H4 (cell line): ENCODE measurements around the gene LRP4. TPM values are rescaled to one million over a fixed set of nuclear protein-coding genes. Genes with fewer than 3 reads are reported as not detected.
"Not testable (repeated sequence)": the region's sequence is repeated elsewhere in the genome, so short reads cannot be mapped to it uniquely, and the experiment has no call there.

Experiments
- DNase-seq: peaks from one replicate; pipeline ENCODE4 v3.0.0-alpha.2; 2015; ENCODE audit warnings: low spot score
- total RNA-seq: library from RNA; depleted of rRNA; stranded (reverse); fragments of >200 nt; shearing (Covaris generic); gene quantifications from 2 replicates; pipeline ENCODE4 v1.2.3, GENCODE V29; 2014

The LRP4 gene
- total RNA-seq, 1 experiment from 2014 or later, result 1.0 TPM

DNA sequence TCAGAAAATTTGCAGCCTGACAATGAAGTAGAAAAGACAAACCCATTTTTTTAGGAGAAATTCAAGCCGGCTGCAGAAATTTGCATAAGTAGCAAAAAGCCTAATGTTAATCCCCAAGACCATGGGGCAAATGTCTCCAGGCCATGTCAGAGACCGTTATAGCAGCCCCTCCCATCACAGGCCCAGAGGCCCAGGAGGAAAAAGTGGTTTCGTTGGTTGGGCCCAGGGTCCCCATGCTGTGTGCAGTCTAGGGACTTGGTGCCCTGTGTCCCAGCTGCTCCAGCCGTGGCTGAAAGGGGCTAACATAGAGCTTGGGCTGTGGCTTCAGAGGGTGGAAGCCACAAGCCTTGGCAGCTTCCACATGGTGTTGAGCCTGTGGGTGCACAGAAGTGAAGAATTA, 9.6 kb upstream of the LRP4 start:
- DNase-seq, result not testable (repeated sequence)

DNA sequence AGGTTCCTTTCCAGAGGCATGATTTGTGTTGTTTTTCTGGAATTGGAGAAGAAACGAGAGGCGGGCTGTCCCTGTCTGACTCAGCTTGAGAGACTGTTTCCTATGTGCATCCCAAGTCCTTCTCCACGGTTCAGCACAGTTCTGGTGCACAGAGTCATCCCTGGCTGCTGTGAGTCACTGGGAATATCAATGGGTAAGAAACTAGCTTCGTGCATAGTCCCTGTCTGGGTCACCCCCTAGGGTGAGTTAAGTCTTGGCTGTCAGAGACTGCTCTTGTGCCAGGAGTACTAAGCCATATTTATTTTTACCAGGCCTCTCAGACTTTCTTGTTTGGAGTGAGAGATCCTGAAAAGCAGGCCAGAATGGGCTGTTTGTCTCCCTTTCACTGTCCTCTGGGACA, 2.4 kb upstream of the LRP4 start:
- peak; percentile 40 for DNase-seq

DNA sequence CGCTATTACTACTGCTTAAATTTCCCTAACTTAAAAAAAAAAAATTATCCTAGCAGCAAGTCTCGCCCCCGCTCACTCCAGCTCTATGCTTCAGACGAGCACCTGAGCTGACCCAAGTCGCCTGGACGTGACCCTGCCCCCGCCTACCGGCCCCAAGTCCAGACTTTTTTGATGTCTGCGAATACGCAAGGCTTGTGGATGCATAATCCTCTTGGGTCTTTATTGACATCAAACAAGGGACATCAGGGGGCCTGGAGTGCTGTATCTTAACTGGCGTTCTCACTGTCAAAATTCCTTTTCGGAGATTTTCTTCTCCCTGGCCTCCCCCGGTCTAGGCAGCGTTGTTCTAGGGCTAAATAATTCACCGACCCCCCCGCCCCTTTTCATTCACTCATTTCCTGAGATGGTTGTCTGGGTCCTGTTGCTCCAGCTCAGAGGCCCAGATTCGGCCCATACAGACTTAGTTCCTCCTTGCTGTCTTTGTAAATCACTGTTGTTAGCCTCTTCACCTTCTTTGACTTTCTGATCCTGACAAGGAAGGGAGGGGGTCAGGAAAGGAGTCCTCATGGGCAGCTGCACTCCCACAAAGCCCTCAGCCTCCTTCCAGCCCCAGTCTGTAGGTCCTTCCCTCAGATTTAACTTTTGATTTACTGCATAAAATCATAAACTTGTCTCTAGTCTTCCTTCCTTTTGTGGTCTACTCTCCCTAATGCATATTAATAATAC, 601 bp upstream of the LRP4 start:
- no peak for DNase-seq

DNA sequence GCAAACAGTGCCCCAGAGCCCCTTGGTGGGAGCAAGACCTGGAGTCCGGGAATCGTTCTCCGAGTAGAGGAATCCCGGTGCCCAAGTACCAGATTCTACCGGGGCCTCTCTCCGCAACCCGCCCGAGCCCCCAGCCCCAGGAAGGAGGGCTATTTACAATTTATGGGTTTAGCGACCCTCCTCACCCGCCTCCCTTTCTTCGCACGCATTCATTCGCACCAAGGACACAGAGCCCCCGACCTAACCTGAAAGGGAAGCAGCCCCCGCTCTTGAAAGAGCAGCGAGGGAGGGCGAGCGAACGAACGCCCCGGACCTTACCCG, 628 bp downstream of the LRP4 start:
- no peak for DNase-seq

DNA sequence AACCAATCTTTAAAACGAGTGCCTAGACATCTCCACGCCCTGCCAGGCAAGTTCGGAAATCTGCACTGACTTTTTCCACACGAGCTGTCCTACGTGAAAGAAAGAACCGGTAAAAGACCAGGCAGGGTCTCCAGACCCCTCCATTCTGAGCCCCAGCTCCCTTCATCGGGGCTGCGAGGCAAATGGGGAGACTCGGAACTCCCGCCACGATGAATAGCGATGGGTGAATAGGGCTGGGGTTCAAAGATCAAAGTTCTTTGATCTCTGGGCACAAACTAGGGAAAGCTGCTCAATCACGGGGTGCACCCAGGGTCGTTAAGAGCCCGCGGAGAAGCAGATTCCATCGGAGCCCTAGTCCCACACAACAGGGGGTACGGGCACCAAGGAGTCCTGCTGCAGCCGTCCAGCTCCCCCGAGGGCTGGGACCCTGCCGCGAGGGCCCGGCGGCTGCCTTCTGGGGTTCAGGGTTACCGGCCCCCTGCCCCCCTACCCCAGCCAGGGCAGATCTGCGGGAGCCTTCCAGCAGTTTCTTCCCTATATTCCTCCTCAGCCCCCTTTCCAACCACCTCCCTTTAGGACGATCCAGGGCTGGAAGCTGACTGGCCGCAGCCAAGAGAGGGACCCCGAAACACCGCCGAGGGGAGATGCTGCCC, 1.1 kb downstream of the LRP4 start:
- no peak for DNase-seq

DNA sequence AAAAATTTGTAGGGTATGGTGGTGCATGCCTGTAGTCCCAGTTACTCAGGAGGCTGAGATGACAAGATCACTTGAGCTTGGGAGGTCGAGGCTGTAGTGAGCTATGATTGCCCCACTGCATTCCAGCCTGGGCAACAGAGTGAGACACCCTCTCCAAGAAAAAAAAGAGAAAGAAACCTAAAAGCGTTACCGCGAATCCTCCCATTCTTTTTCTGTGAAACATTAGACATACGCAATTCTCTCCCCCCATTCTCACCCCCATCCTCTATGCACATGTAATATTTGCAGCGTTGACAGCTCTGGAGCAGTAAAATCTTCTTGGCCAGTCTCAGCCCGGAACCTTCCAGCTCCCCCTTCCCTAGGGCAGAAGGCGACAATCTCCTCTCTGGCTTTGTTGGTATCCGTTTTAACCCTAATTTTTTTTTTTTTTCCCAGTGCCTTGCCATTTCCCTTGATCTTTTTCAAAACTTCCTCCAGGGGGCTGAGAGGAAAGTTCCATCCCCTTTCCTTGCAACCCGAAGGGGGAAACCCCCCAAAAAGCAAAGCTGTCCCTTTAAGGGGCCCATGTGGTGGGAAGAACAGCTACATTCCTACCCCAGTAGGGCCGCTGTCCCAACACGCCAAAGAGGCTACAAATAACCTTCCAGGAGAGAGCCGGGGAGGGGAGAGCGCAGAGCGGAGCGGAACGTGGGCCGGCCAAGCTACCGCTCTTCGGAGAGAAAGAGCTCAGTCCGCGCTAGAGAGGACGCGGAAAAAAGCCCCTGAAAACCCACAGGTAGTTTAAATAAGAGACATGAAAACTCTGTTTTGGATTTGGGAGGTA, 1.9 kb downstream of the LRP4 start:
- no peak for DNase-seq

DNA sequence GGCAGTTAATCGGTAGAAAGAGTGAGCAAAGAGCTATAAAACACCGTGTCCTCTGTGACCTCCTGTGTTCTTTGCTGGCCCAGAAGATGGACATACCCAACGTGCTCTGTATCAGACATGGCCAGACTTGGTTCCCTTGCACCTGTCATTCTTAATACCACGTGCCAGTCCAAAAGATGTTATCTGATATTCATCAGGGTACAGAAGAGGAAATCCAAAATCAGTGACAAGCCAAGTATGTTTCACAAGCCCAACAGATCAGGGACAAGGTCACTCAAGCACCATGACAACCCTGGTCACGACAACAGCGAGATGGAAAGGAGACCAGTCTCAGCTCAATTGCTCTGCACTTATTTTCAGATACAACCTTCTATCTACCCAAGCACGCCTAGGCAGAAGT, 3.4 kb downstream of the LRP4 start:
- DNase-seq, result no peak

DNA sequence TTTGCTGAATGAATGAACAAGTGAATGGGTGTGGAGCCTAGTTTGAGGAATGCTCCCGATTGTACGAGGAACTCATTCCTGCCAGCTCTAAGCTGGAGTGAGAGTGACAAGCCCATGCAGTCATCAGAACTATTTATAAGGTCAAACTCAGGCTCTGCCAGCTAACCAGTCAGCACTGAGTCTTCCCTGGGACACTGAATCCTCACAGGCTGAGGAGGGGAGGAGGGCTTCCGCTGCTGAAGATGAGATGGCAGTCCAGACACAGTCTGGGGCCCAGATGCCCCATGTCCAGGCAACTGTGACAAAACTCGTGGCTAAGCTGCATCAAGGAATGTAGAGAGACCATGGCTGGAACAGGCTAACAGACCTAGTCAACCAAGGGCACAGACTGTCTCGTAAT, 4.0 kb downstream of the LRP4 start:
- DNase-seq, result no peak

DNA sequence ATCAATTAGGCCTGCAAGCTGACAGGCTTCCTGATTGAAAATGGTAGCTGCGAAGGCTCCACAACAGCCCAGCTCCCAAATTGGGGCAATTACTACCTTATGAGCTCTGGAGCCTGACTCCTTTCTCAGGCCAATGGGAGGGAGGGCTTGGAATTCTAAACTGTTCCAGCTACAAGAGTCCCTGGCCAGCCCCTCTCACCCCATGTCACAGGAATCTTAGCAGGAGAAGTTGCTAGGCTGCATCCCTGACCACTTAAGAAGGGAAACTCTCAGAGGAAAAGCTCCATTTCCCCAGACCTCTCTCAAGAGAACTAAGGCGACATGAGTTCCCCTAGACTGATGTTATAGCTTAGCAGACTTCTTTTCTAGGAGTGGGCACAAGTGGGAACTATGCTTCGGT, 4.9 kb downstream of the LRP4 start:
- DNase-seq, result no peak

DNA sequence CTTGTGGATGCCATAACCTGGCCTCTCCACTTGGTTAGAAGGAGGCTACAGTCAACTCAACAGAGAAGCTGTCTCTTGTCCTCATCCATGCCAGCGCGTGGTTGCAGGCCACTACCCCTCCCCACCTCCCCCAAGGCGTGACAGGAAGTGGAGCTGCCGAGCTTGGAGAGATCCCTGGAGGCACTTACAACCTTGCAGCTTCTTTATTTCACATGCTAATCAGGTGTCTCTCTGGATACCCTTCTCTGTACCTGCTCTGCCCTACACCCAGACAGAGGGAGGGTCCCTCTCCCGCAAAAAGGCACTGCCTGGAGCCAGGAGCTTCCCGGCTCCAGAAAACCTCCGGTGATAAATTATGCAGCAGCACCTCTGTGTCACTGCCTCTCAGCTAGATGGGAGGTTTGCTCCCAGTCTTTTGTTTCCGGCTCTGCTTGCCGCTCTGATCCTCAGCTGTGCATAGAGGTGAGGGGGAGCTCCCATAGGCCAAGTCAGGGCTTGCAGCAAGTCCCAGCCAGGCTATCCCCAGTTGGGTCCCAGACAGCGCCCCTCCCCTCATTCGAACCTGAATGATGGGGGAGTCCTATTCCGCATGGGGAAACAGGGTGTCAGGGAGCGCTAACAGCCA, 5.7 kb downstream of the LRP4 start:
- DNase-seq, result no peak

DNA sequence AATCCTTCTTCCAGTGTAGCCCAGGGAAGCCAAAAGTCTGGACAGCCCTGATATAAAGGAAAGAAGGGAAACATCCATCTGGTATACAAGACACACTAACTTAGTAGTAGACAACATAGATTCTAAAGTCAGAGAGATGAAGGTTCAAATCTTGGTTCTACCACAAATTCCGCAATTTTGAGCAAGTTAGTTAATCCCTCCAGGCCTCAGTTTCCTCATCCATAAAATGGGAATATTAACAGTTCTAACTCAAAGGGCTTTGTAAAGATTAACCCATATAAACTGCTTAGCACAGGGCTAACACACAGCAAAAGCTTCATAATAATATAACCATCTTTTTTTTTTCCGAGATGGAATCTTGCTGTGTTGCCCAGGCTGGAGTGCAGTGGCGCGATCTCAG, 10.7 kb downstream of the LRP4 start:
- DNase-seq, result no peak

DNA sequence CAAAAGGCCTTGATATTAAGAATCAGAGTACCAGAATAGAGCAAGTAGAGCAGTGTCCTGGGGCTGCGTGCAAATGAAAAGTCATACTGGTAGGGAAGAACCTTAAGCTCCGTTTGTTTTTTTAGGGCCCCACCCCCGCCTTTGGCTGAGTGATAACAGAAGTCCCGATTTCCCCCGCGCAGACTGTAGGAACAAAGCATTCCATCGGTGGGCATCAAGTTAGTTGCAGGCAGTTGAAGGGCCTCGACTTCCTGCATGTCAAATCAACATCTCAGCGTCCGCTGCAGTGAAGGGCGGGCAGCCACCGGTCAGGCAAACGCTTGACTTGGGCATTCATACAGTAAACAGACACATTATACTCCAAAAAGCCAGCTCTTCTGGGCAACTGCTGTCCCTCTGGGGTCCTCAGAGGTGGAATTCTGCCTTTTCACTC, 11.7 kb downstream of the LRP4 start:
- no peak for DNase-seq

DNA sequence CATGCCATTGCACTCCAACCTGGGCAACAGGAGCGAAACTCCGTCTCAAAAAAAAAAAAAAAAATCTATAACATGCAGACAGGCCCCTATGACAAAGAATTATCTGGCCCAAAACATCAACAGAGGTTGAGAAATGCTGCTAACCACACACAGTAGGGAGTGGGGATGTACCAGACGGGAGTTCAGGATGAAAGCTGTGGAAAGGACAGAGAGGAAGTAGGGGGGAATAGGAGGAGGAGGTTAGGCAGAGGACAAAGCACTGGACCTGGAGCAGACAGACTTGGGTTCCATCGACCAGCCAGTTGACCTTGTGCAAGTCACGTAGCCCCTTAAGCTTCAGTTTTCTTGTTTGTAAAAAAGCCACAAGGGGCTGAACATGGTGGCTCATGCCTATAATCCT, 12.5 kb downstream of the LRP4 start:
- DNase-seq, result no peak

DNA sequence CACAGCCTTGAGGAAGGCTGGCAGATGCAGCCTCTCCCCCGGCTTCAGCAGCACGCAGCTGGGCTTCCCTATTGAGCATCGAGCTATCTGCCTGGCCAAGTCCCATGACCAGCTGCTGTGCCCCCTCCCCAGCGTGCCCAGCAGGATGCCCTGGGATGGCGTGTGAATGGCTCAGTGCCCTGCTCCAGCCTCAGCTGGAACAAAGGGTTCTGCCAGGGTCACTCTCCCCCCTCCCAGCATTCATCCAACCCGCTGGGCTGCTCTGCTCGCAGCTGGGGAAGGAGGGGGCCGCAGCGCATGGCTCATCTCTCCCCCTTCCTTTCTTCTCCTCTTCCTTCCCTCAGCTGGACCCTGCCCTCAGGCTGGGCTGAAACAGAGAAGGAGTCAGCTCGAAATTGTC, 14.5 kb downstream of the LRP4 start:
- no peak for DNase-seq

DNA sequence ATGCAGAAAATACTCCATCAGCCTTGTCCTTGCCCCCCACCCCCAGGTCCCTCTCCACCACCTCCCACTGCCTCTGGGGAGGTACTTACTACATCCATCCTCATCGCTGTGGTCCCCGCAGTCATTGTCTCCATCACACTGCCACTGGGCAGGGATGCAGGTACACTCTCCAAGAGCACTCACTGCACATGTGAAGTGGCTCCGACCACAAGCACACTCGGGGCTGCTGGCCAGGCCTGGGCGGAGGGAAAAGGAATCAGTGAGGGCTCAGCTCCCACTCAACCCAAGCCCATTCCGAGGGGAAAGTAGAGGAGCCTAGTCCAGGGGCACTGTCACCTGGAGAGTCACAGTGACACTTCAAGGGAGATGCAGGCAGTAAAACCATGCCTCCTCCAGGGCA, 15.7 kb downstream of the LRP4 start:
- DNase-seq, result no peak

DNA sequence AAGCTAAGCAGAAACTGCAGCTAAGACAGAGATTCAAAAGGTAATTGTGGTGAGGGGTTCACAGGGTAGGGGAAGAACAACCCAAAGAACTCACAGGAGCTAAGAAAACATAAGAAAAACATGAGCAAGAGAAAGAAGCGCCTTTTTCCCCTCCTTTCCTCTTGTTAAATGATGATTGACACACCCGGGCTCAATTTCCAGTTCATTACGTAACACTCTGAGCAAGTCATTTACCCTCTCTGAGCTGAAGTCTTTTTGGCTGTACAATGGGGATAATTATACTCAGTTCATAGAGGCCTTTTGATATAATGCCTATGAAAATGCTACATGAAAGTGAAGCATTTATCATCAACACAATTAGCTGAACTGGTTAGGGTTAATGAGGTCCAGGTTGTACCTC, 17.2 kb downstream of the LRP4 start:
- no peak for DNase-seq

DNA sequence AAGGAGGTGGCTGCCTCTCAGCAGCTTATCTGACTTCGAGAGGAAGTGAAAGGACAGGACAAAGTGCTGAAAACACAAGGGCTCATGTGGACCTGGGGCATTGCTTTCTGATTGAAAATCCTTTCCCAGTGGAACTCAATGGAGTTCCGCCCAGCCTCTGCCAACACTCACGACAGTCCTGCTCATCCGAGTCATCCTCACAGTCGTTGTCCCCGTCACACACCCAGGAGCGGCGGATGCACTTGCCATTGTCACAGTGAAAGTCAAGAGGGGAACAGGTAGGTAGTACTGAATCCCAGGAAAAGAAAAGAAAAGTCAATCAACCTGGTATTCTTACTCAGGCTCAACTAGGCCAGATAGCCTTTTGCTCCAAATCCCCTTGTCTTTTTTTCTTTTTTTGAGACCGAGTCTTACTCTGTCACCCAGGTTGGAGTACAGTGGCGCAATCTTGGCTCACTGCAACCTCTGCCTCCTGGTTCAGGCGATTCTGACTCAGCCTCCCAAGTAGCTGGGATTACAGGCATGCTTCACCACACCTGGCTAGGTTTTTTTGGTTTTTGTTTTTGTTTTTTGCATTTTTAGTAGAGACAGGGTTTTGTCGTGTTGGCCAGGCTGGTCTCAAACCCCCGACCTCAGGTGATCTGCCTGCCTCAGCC, 18.1 kb downstream of the LRP4 start:
- DNase-seq, result no peak

DNA sequence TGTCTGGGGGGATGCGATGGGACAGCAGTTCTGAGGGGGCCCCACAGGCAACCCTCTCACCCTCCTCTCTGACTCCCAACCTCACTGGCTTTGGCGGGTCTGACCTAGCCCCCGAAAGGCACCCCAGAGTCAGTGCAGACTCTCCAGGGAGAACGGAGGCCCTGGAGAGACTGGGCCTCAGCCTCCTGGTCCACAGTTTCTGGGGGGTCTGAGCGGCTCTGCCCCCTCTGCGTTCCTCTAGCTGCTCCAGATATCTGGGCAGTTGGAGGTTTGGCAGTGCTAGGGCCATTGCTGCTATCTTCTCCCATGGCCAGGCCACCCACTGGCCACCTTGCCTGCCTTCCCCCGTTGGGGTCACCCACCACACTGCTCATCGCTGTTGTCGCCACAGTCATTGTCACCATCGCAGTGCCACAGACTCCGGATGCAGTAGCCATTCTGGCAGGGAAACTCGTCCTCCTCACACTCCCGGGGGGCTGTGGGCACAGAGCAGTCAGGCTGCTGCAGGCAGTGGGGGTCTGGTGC, 18.8 kb downstream of the LRP4 start:
- no peak for DNase-seq

DNA sequence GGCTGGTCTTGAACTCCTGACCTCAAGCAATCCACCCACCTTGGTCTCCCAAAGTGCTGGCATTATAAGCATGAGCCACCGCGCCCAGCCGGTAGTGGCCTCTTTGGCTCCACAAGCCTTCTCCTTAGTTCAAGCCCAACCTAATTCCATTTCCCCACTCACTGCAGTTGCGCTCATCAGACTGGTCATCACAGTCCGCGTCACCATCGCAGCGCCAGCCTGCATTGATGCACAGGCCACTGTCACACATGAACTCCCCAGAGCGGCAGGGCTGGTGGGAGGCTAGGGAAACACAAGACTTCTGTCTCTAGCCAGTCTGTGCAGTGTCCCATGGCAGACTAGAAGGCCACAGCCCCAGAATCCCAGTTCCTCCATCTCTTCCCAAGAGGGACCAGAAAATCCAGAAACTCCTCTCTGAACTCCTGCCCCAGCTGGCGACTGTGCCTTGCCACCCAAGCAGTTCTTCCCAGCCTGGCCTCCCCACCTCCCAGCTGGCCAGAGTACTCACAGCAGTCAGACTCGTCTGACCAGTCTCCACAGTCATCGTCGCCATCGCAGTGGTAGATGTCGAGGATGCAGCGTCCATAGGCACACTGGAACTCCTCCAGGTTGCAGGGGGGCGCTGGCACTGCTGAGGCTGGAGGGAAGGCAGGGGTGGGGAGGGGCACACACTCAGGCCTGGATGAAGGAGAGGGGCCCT, 19.8 kb downstream of the LRP4 start:
- no peak for DNase-seq

DNA sequence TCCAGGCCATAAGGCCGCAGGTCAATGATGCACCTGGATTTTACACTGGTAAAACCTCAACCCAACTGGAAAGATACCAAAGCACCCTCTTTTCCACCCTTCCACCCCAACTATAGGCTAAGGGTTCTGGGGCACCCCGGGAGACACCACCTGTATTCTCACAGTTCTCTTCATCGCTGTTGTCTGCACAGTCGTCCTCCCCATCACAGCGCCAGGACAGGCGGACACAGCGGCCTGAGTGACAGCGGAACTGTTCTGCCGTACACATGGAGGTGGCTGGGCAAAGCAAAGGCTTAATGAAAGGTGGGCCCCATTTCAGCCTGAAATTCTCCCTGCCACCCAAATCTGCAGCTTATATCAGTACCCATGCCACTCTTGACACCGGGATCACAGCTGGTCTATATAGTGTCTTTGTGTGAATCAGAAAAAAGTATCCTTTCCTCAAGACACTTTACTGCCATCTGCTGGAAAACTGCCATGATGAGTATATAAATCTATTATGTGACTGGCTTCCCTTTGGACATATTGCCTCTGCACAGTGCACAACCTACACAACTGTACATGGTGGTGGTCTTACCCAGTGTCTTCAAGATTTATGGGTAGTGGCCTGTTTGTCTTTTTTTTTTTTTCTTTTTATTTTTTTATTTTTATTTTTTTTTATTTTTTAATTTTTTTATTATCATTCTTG, 21.5 kb downstream of the LRP4 start:
- peak; percentile 61 for DNase-seq

DNA sequence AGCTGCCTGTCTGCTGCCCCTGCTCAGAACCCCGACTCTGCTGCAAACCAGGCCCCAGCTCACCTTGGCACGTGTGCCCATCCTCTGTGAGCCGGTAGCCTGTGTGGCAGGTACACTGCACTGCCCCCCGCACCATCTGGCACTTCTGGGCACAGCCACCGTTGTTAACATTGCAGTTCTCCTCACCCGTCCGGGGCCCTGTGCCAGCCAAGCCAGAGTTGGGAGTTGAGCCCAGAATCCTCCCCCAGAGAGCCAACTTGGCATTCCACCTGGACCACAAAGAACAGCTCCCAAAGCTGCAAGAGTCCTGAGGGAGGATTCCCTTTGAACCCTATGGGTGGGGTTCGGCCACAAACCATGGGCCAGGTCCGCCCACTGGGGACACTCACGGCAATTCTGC, 22.5 kb downstream of the LRP4 start:
- peak; percentile 22 for DNase-seq
